ENCODE results near the gene ARID3B.

DNA sequence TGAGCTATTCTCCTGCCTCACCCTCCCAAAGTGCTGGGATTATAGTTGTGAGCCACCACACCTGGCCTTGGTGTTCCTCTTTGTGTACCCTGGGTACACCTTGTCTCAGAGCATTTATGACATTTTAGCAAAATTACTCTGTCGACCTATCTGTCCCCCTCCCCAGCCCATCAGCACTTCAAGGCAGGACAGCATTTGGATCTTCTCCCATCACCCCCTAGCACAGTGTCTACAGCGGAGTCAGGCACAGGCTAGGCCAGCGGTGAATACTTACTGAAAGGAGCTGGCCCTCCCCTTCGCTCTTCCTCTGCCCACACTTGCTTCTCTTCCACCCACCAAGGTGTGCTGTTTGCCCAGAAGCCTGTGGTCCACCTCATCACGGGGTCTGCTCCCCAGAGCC is 54.3 kb downstream of the ARID3B start:
- no peak for TF ChIP-seq POLR2A (IDR thresholded peaks at IDR 0.05; ENCODE audit: low read length)
- TF ChIP-seq EP300 (IDR thresholded peaks at IDR 0.05): no peak
- no peak for TF ChIP-seq MAZ (IDR thresholded peaks at IDR 0.05; ENCODE audit: borderline replicate concordance, low read depth, low read length)

Measured in A549 (cell line).